T-helper 1 cell treated with Interleukin-12 subunit alpha and Interleukin-12 subunit beta and Interleukin-4 antibody, amounts not matched to agents 30 ng/mL and 1 ng/mL, for 36 hours (primary cell): ENCODE measurements around the gene XIRP1. TPM values are rescaled to one million over a fixed set of nuclear protein-coding genes. Genes with fewer than 3 reads are reported as not detected.
"Not testable (repeated sequence)": the region's sequence is repeated elsewhere in the genome, so short reads cannot be mapped to it uniquely, and the experiment has no call there.

Experiments used
- intact Hi-C: fragments of 100-400 bp; cut with micrococcal nuclease; formaldehyde crosslinking; loops from one replicate; pipeline ENCODE4 v1.15.1; 2024
- total RNA-seq: library from RNA; stranded (reverse); gene quantifications from 2 replicates; pipeline ENCODE4 v1.2.3, GENCODE V29; 2022

Gene XIRP1
- 0.12 and 0.25 TPM in 2 replicates for total RNA-seq

GRCh38 chr3:39192490-39193092 is at the start of gene XIRP1:
TSS of gene XIRP1 (minus strand) at chr3:39192595. CDS start at chr3:39189445, 3,150 bp downstream.
- intact Hi-C loops, result no loop called here

GRCh38 chr3:39241561-39241960 is 49.2 kb upstream of the XIRP1 start:
- intact Hi-C loops, result no loop called here

DNA sequence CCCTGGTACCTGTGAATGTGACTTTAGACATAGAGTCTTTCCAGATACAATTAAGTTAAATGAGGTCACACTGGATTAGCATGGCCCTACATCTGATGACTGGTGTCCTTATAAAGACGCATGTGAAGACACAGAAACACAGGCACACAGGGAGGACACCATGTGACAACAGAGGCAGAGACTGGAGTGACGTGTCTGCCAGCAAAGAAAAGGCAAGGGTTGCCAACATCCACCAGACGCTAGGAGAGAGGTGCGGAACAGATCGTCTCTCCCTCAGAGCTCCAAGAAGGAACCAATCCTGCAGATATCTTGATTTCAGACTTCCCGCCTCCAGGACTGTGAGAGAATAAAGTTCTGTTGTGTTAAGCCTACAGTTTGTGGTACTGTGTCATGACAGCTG is 44.6 kb upstream of the XIRP1 start:
- intact Hi-C loops, result no loop called here

DNA sequence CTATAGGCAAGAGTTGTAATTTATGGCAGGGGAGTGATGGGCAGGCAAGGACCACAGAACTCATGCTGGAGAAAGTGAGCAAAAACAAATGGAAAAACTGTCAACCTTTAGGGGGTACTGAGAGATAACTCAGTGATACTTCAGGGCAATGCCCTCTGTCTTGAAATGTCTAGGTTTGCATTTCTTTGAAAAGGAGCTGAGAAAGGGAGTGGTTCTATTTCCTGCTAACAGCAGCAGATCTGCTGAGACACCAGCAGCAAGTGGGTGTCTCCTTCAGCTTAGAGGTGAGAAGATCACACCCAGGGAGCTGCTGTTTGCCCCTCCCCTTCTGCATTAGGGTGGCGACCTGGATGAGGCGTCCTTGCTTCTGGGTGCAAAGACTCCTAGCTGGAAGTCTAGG is 42.3 kb upstream of the XIRP1 start:
- intact Hi-C loops, result loop anchor here (1.0 kb wide), 1 partner anchor 12 kb away; no protein-coding TSS in a partner anchor

- intact Hi-C loops, result no loop called here
Observed at GRCh38 chr3:39232859-39233258, 40.5 kb upstream of the XIRP1 start.

DNA sequence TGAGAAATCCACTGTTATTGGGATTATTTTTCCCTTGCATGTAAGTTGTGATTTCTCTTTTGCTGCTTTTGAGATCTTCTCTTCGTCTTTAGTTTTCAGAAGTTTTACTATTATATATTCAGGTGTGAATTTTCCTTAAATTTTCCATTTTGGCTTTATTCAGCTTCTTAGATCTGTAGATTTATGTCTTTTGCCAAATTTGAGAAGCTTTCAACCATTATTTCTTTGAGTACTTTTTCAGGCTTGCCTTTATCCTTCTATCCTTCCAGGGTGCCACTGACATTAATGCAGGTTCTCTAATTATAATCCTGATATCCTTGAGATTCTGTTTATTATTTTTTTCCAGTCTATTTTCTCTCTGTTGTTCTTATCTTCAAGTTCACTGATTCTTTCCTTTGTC is 38.1 kb upstream of the XIRP1 start:
- intact Hi-C loops, result no loop called here

- intact Hi-C loops, result no loop called here
Observed at GRCh38 chr3:39228496-39228895, 36.1 kb upstream of the XIRP1 start.

DNA sequence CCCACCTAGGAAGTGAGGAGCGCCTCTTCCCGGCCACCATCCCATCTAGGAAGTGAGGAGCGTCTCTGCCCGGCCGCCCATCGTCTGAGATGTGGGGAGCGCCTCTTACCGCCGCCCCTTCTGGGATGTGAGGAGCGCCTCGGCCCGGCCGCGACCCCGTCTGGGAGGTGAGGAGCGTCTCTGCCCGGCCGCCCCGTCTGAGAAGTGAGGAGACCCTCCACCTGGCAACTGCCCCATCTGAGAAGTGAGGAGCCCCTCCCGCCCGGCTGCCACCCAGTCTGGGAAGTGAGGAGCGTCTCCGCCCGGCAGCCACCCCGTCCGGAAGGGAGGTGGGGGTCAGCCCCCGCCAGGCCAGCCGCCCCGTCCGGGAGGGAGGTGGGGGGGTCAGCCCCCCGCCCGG is 35.2 kb upstream of the XIRP1 start:
- intact Hi-C loops, result not testable (repeated sequence)

DNA sequence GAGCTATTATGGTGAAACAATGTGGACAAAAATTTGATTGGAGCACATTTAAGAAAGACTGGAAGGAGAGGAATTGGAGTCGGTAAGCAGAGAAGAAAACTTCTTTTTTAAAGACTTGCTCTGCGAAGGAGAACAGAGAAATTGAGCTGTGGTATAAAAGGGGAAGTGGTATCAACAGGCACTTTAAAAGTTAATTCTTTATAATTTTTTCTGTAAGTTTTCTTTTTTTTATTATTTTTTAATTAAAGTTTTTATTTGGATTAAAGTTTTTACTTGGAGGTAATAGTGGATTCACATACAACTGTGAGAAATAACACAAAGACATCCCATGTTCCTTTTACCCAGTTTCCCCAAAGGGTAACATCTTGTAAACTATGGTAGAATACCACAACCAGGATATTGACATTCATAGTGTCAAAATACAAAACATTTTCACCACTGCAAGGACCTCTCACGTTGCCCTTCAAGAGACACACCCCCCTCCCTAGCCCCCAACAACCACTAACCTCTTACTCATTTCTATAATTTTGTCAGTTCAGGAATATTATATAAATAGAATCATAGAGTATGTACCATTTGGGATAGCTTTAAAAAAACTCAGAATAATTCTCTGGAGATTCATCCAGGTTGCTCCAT is 33.8 kb upstream of the XIRP1 start:
- intact Hi-C loops, result no loop called here

GRCh38 chr3:39224288-39224687 is 31.9 kb upstream of the XIRP1 start:
- intact Hi-C loops, result no loop called here

DNA sequence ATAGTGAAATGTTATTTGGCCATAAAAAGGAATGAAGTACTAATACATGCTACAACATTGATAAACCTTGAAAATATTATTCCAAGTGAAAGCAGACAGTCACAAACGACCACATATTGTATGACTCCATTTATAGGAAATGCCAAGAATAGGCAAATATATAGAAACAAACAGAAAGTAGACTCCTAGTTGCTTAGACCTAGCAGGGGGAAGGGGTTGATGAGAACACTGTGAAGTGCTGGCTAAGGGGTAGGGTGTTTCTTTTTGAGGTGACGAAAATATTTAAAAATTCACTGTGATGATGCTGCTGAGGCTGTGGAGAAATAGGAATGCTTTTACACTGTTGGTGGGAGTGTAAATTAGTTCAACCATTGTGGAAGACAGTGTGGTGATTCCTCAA is 30.5 kb upstream of the XIRP1 start:
- intact Hi-C loops, result loop anchor here (1.0 kb wide), 1 partner anchor 11 kb away; no protein-coding TSS in a partner anchor

DNA sequence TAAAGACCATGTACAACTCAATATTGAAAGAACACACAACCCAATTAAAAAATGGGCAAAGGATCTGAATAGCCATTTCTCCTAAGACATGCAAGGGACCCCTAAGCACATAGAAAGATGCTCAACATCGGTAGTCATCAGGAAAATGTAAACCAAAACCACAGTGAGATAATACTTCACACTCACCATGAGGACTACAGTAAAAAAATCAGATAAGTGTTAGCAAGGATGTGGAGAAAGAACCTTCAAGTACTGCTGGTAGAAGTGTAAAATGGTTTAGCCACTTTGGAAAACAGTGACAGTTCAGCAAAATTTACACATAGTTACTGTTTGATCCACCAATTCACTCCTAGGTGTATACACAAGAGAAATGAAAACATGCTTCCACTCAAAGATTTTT is 30.1 kb upstream of the XIRP1 start:
- intact Hi-C loops, result loop anchor here (1.0 kb wide), 1 partner anchor 12 kb away; no protein-coding TSS in a partner anchor

- intact Hi-C loops, result loop anchor here (1.0 to 2.0 kb wide), 5 partner anchors 13 to 140 kb away; no protein-coding TSS in a partner anchor
Observed at GRCh38 chr3:39221141-39221530, 28.7 kb upstream of the XIRP1 start.

DNA sequence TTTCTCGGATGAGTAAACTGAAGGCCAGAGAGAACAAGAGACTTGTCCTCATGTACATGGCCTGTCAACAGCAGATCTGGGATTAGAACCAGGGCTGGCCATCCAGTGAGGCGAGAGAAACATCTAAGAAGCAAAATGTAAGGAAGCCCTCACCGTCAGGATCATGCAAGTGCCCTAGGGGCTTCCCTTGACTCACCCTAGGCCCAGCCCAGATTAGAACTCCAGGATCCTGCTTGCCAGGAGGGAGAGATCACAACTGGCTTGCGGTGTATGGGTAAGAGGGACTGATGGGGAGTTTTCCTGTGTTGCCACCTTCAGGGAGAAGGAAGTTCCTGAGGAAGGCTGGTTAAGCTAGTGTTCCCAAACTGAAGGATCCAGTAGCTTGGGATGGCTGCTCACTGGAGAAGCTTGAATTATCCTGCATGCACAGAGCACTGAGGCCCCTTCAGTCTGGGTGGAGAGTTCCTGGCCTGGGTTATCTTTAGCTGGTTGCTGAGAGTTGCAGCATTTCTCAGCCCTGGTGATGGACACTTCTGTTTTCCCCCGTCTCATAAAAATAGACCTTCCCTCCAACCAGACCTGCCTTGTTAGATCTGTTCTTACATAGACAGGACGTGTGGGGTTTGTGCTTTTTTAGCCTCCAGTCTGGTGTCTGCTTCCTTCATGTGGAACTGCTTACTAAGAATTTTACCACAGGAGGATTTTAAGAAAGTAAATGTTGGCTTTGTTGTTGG is 28.2 kb upstream of the XIRP1 start:
- intact Hi-C loops, result loop anchor here (1.0 to 2.0 kb wide), 5 partner anchors 12 to 140 kb away; no protein-coding TSS in a partner anchor

GRCh38 chr3:39219702-39220101 is 27.3 kb upstream of the XIRP1 start:
- intact Hi-C loops, result loop anchor here (2.0 kb wide), 2 partner anchors 41 to 141 kb away; no protein-coding TSS in a partner anchor

DNA sequence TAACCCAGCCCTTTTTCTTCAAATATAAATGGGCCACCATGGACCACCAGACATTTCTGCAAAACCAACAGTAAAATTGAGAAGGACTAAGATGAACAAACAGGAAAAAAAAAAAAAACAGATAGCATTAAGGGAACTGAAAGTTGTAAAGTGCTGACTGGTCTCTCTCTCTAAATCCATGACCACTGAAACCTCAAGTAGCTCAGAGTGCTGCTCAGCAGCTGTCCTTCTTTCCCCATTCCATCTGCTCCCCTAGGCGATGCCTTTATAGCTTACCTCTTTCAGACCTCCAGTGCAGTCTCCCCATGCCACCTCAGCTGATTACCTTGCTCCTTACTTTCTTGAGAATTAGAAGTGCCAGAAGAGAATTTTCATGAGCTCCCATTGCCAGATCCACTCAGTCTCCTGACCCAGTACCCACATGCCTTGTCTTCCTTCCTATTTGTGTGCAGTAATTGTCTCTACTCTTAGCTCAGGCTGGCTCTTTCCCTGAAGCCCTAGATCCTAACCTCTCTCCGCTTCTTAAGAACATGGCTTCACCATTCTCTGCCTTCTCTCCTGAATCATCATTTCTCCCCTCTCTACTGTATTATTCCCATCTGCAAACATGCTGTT is 23.9 kb upstream of the XIRP1 start:
- intact Hi-C loops, result no loop called here

- intact Hi-C loops, result no loop called here
Observed at GRCh38 chr3:39213613-39214012, 21.2 kb upstream of the XIRP1 start.

- intact Hi-C loops, result no loop called here
Observed at GRCh38 chr3:39212665-39213064, 20.3 kb upstream of the XIRP1 start.

- intact Hi-C loops, result no loop called here
Observed at GRCh38 chr3:39211332-39212130, 19.1 kb upstream of the XIRP1 start.

GRCh38 chr3:39210078-39210477 is 17.7 kb upstream of the XIRP1 start:
- intact Hi-C loops, result no loop called here
